Measurements from ENCODE around the gene PES1.

DNA sequence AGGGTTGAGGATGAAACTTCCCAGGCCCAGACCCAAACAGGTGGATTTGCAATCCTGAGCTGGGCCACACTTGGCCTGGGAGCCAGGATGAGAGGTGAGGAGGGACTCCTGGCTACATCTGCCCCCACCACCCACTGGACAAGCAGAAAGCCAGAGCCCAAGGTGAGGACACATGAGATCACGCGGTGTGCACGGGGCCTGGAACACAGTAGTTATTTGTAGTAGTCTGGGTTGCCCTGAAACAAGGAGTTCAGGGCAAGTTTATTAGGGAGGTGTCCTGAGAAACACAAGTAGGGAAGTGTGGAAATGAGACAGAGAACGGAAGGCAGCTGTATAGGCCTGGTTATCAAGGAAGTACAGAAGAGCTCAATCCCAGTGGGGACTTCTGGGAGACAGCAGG lies 44.5 kb downstream of the PES1 start:
- no peak for TF ChIP-seq POLR2A (IDR thresholded peaks at IDR 0.05)
- TF ChIP-seq, protein P1, sequence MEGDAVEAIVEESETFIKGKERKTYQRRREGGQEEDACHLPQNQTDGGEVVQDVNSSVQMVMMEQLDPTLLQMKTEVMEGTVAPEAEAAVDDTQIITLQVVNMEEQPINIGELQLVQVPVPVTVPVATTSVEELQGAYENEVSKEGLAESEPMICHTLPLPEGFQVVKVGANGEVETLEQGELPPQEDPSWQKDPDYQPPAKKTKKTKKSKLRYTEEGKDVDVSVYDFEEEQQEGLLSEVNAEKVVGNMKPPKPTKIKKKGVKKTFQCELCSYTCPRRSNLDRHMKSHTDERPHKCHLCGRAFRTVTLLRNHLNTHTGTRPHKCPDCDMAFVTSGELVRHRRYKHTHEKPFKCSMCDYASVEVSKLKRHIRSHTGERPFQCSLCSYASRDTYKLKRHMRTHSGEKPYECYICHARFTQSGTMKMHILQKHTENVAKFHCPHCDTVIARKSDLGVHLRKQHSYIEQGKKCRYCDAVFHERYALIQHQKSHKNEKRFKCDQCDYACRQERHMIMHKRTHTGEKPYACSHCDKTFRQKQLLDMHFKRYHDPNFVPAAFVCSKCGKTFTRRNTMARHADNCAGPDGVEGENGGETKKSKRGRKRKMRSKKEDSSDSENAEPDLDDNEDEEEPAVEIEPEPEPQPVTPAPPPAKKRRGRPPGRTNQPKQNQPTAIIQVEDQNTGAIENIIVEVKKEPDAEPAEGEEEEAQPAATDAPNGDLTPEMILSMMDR (IDR thresholded peaks at IDR 0.05 in 4 of 5, conservative IDR thresholded peaks at IDR 0.05 in 1 of 5), result no peak
